Natural killer cell (primary cell): Measurements from ENCODE around the gene ATP2B2. TPM values are rescaled to one million over a fixed set of nuclear protein-coding genes. Genes with fewer than 3 reads are reported as not detected.

Source experiments
- ATAC-seq, 3 donors: fragments of 150-1000 bp in 2 of 3; fragments of 200-7000 bp in 1 of 3; cut with Tn5 transposase; 1 replicate in 1 of 3; 2 replicates in 2 of 3; pipeline ENCODE4 v1.10.0; 2021; ENCODE audit warnings: mild to moderate bottlenecking in 2 of 3, moderate library complexity in 2 of 3
- DNase-seq, 2 donors: peaks; one replicate each; pipeline versions ENCODE4 v3.0.0 to v3.0.0-alpha.2; 2013 to 2021; ENCODE audit warnings: mixed read lengths in 1 of 2
- H3K27ac ChIP-seq: one replicate; pipeline ENCODE4 v1.5.1; 2013; ENCODE audit warnings: mild to moderate bottlenecking, low read length
- H3K27me3 ChIP-seq: one replicate; pipeline ENCODE4 v1.6.1; 2013; ENCODE audit warnings: low read length; ENCODE audit not compliant: control insufficient read depth, insufficient read depth
- H3K36me3 ChIP-seq: one replicate; pipeline ENCODE4 v1.6.1; 2013; ENCODE audit warnings: low read length; ENCODE audit not compliant: control insufficient read depth, insufficient read depth
- H3K4me1 ChIP-seq: one replicate; pipeline ENCODE4 v1.6.1; 2013; ENCODE audit warnings: low read length; ENCODE audit not compliant: control insufficient read depth, insufficient read depth
- H3K4me3 ChIP-seq: one replicate; pipeline ENCODE4 v1.5.1; 2013; ENCODE audit warnings: low read length
- H3K9me3 ChIP-seq: one replicate; pipeline ENCODE4 v1.6.1; 2013; ENCODE audit warnings: low read length; ENCODE audit not compliant: control insufficient read depth, insufficient read depth
- H3K27ac Mint-ChIP-seq, 2 donors: one replicate each; pipeline ENCODE4 v1.8.0; 2022; ENCODE audit warnings: mild to moderate bottlenecking in 2 of 2, mixed read lengths in 2 of 2, moderate library complexity in 1 of 2
- H3K27me3 Mint-ChIP-seq, 2 donors: one replicate each; pipeline ENCODE4 v1.8.0; 2022; ENCODE audit warnings: low read depth in 2 of 2, mixed read lengths in 2 of 2
- H3K36me3 Mint-ChIP-seq: one replicate; pipeline ENCODE4 v1.8.0; 2022; ENCODE audit warnings: mixed read lengths
- H3K4me1 Mint-ChIP-seq, 2 donors: one replicate each; pipeline ENCODE4 v1.8.0; 2022; ENCODE audit warnings: mixed read lengths in 2 of 2
- H3K4me3 Mint-ChIP-seq: one replicate; pipeline ENCODE4 v1.8.0; 2022; ENCODE audit warnings: mild to moderate bottlenecking, moderate library complexity, mixed read lengths
- H3K9me3 Mint-ChIP-seq, 2 donors: one replicate each; pipeline ENCODE4 v1.8.0; 2022; ENCODE audit warnings: mixed read lengths in 2 of 2
- WGBS: methylation state at CpG from one replicate; pipeline ENCODE4 v1.1.7; 2013; ENCODE audit warnings: missing lambda C conversion rate; ENCODE audit not compliant: insufficient coverage; 5-methylcytosine and 5-hydroxymethylcytosine counted together
- intact Hi-C: fragments of 100-400 bp; cut with micrococcal nuclease; formaldehyde crosslinking; loops from one replicate; pipeline ENCODE4 v1.14.2; 2022
- total RNA-seq, 4 donors: library from RNA; stranded (reverse); fragments of 120-200 nt in 1 of 4; gene quantifications; one replicate each; pipeline versions ENCODE4 v1.2.3 to v1.2.4, GENCODE V29; 2013 to 2022
- TF ChIP-seq, protein P1 (sequence below): fragments of 200-600 bp; IDR thresholded peaks from one replicate; pipeline ENCODE4 v1.8.0; 2022; ENCODE audit warnings: antibody characterized with exemption

The ATP2B2 gene
- total RNA-seq, 3 donors from 2014 or later (not counting 1 experiment from before 2014, with no cell fraction given), result not detected

DNA sequence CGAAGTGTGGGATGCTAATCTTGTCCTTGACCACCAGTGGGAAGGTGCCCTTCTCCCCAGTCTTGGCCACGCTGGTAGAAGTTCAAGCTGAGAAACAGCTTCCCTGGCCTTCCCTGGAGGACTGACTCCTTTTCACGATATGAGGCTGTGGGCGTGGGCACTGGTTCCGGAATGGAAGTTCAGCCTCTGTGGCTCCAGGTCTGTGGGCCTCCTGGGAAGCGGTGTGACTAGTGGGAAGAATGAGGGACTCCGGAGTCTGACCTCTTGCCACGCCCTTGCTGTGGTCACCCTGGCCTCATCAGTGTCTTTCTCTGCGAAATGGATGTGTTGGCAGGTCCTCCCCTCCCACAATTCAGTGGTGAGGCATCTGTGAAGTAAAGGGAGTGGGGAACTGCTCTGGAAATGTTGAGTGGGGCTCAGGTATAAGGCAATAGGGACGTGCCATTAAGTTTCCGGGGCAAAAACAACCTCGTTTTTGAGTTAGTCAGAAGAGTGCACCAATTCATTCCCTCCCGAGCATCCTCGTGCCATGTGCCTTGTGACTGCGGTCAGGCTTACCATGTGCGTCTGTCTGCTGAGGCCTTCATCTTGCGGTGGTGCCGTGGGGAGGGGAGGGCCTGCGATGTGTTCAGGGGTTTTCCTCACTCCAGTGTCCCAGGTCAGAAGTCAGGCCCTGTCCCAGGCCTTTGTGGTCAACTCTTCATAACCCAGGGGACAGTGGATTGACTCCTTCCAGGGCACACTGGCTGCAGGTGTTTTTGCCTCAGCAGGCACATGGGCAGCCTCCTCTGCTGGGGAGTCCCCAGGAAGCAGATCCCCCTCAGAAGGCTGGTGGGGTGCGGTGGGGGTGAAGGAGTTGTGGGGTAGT, 172.7 kb downstream of the ATP2B2 start:
- H3K4me1 Mint-ChIP-seq, result no peaks in the 10 kb centered on the region
- H3K27me3 Mint-ChIP-seq, result peaks cover 12 to 20% of the 10 kb centered on the region in 2 donors
- no peaks in the 10 kb centered on the region for H3K9me3 Mint-ChIP-seq
- H3K27ac Mint-ChIP-seq, result no peak overlapping the region
- H3K4me3 Mint-ChIP-seq, result no peak overlapping the region
- TF ChIP-seq, protein P1, sequence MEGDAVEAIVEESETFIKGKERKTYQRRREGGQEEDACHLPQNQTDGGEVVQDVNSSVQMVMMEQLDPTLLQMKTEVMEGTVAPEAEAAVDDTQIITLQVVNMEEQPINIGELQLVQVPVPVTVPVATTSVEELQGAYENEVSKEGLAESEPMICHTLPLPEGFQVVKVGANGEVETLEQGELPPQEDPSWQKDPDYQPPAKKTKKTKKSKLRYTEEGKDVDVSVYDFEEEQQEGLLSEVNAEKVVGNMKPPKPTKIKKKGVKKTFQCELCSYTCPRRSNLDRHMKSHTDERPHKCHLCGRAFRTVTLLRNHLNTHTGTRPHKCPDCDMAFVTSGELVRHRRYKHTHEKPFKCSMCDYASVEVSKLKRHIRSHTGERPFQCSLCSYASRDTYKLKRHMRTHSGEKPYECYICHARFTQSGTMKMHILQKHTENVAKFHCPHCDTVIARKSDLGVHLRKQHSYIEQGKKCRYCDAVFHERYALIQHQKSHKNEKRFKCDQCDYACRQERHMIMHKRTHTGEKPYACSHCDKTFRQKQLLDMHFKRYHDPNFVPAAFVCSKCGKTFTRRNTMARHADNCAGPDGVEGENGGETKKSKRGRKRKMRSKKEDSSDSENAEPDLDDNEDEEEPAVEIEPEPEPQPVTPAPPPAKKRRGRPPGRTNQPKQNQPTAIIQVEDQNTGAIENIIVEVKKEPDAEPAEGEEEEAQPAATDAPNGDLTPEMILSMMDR, result no peak
- H3K4me1 ChIP-seq, result no peaks in the 10 kb centered on the region
- 87% methylated on average over 19 of the region's 20 CpGs for WGBS
- no peak overlapping the region for H3K4me3 ChIP-seq
- no peaks in the 10 kb centered on the region for H3K36me3 ChIP-seq
- intact Hi-C loops, result no loop called here
- H3K27ac ChIP-seq, result no peak overlapping the region
- H3K36me3 Mint-ChIP-seq, result no peaks in the 10 kb centered on the region
- H3K27me3 ChIP-seq, result no peaks in the 10 kb centered on the region
- ATAC-seq (no peak), DNase-seq (no peak)
- H3K9me3 ChIP-seq, result no peaks in the 10 kb centered on the region

GRCh38 chr3:10331320-10331719, 174.1 kb downstream of the ATP2B2 start:
- TF ChIP-seq, protein P1, result no peak
- Mint-ChIP-seq H3K9me3 (no peaks in the 10 kb centered on the region), H3K27ac (no peak overlapping the region), H3K4me1 (no peaks in the 10 kb centered on the region), H3K27me3 (peaks cover 15 to 34% of the 10 kb centered on the region in 2 donors), H3K4me3 (no peak overlapping the region), H3K36me3 (no peaks in the 10 kb centered on the region)
- ATAC-seq, result no peak
- H3K4me1 ChIP-seq, result no peaks in the 10 kb centered on the region
- no peaks in the 10 kb centered on the region for H3K9me3 ChIP-seq
- H3K27me3 ChIP-seq, result no peaks in the 10 kb centered on the region
- 91% methylated on average over 8 of the region's 8 CpGs for WGBS
- DNase-seq, result no peak
- H3K27ac ChIP-seq, result no peak overlapping the region
- no peak overlapping the region for H3K4me3 ChIP-seq
- intact Hi-C loops, result no loop called here
- no peaks in the 10 kb centered on the region for H3K36me3 ChIP-seq

DNA sequence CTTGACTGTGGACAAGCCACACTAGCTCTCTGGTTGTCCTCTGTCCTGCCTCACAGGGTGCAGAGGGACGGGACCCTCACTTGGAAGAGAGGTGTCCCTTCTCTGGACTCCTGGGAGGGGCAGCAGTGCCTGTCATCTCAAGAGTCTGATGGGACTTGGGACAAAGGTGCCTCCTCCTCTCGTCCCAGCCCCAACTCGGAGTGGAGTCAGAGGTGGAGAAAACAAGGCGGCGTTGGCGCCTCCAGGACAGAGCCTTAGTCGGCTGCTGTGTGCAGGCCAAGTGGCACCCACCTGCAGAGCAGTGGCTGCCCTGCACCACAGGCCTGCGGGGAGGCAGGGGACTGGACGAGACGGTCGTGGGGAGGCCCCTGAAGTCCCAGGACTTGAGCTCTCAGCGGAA, 175.1 kb downstream of the ATP2B2 start:
- ATAC-seq (no peak), DNase-seq (no peak)
- no peak overlapping the region for H3K4me3 ChIP-seq
- no peaks in the 10 kb centered on the region for H3K36me3 ChIP-seq
- H3K27ac ChIP-seq, result no peak overlapping the region
- intact Hi-C loops, result no loop called here
- Mint-ChIP-seq H3K9me3 (no peaks in the 10 kb centered on the region), H3K4me1 (no peaks in the 10 kb centered on the region), H3K36me3 (no peaks in the 10 kb centered on the region), H3K4me3 (no peak overlapping the region), H3K27me3 (peaks cover 15 to 44% of the 10 kb centered on the region in 2 donors), H3K27ac (no peak overlapping the region)
- H3K9me3 ChIP-seq, result no peaks in the 10 kb centered on the region
- TF ChIP-seq, protein P1, result no peak
- no peaks in the 10 kb centered on the region for H3K4me1 ChIP-seq
- no peaks in the 10 kb centered on the region for H3K27me3 ChIP-seq
- WGBS, result 80% methylated on average over 12 of the region's 12 CpGs
